CD4-positive, alpha-beta T cell treated with Interferon alpha-2 for 1 hour (primary cell): ENCODE measurements around the gene YIPF7.

Experiments
- DNase-seq, 2 donors: peaks; one replicate each; pipeline ENCODE4 v3.0.0-alpha.2; 2020 to 2022

The YIPF7 gene

DNA sequence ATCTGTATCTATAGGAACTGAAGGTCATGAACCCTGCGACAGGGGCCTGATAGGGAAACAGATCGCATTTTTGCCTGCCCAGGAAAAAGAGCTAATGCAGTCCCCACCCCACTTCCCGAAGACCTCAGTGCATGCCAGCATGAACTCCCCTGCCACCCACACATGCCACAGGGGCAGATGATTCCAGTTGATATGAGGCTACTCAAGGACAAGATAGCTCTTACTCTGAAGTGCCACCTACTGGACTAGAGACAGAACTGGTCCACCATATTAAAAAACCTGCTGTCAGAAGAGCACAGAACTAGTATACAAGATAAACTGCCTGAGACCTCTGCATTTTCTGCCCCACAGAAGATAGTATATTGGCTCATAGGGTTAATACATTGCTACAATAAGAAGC lies 68.0 kb downstream of the YIPF7 start:
- DNase-seq, result no peak

DNA sequence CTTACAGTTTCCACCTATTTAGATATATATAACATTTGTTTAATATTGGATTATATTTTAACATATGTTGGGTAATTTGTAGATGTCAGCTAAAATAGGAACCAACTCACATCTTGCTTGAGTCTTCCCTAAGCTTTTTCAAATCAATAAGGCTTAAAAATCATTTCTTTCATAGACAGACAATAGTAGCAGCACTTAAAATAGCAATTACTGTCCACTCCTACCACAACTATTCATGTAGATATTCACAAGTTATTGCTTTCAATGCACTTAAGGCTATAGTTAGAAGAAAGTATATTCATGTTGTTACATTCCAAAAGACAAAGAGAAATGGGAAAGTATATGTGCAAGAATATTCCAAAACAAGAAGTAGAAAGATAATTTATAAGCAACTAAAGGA lies 71.2 kb downstream of the YIPF7 start:
- no peak for DNase-seq

DNA sequence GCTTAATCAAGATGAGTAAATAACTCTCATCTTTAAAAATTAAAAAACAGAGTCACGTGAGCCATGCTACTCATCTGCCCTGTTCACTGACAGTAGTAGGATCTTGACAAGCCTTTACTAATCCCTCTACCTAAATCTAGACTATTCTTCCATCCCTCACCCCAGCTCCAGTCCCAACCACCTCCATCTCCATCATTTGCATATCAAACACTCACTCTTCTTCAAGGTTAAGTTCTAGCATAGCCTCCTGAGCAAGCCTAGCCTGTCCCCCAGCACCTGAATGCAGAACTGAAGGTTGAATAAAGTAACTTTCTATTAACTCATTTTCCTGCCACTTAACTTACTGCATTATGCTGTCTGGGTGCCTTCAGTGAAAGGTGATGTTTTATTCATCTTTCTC lies 72.5 kb downstream of the YIPF7 start:
- DNase-seq, result no peak
